Measurements from ENCODE around the gene LRP3.
A peak's percentile ranks its signal among the peaks of the same experiment; 100 is the strongest.
"Not testable (repeated sequence)": the region's sequence is repeated elsewhere in the genome, so short reads cannot be mapped to it uniquely, and the experiment has no call there.

The LRP3 gene

GRCh38 chr19:33193865-33194362, at the start of gene LRP3:
Gene LRP3, plus strand, starts transcription at chr19:33194330. Its CDS starts 456 bp downstream, at chr19:33194786.
- no peak for DNase-seq (ENCODE audit: low spot score)
- no peak for FAIRE-seq

- no peak for FAIRE-seq
Observed at GRCh38 chr19:33146209-33146608, 47.9 kb upstream of the LRP3 start.

GRCh38 chr19:33147538-33147937, 46.6 kb upstream of the LRP3 start:
- FAIRE-seq (no peak), DNase-seq (ENCODE audit: low spot score) (no peak)

More at GRCh38 chr19:33146209-33146608, 47.9 kb upstream of the LRP3 start:
- DNase-seq (ENCODE audit: low spot score), result no peak

GRCh38 chr19:33150852-33151518, 43.1 kb upstream of the LRP3 start:
- DNase-seq (ENCODE audit: low spot score), result no peak
- FAIRE-seq, result no peak

GRCh38 chr19:33152176-33152575, 42.0 kb upstream of the LRP3 start:
- DNase-seq (ENCODE audit: low spot score) (no peak), FAIRE-seq (no peak)

- not testable (repeated sequence) for FAIRE-seq; DNase-seq (ENCODE audit: low spot score)
Observed at GRCh38 chr19:33152625-33153024, 41.5 kb upstream of the LRP3 start.

- not testable (repeated sequence) for DNase-seq (ENCODE audit: low spot score); FAIRE-seq
Observed at GRCh38 chr19:33154313-33154712, 39.8 kb upstream of the LRP3 start.

GRCh38 chr19:33156334-33156733, 37.8 kb upstream of the LRP3 start:
- no peak for DNase-seq (ENCODE audit: low spot score)
- FAIRE-seq, result no peak

- no peak for FAIRE-seq
- DNase-seq (ENCODE audit: low spot score), result no peak
Observed at GRCh38 chr19:33157906-33158305, 36.2 kb upstream of the LRP3 start.

- DNase-seq (ENCODE audit: low spot score) (no peak), FAIRE-seq (no peak)
Observed at GRCh38 chr19:33158365-33158764, 35.8 kb upstream of the LRP3 start.

- FAIRE-seq (no peak), DNase-seq (ENCODE audit: low spot score) (no peak)
Observed at GRCh38 chr19:33159149-33159548, 35.0 kb upstream of the LRP3 start.

GRCh38 chr19:33159893-33160292, 34.2 kb upstream of the LRP3 start:
- DNase-seq (ENCODE audit: low spot score) (no peak), FAIRE-seq (no peak)

GRCh38 chr19:33161201-33161600, 32.9 kb upstream of the LRP3 start:
- no peak for FAIRE-seq
- DNase-seq (ENCODE audit: low spot score), result no peak

- FAIRE-seq (peak; percentile 39), DNase-seq (ENCODE audit: low spot score) (no peak)
Observed at GRCh38 chr19:33163481-33163880, 30.6 kb upstream of the LRP3 start.

- peak; percentile 30 for DNase-seq (ENCODE audit: low spot score)
- FAIRE-seq, result peak; percentile 42
Observed at GRCh38 chr19:33166037-33166436, 28.1 kb upstream of the LRP3 start.

GRCh38 chr19:33167438-33167837, 26.7 kb upstream of the LRP3 start:
- FAIRE-seq (no peak), DNase-seq (ENCODE audit: low spot score) (no peak)

- FAIRE-seq, result no peak
- no peak for DNase-seq (ENCODE audit: low spot score)
Observed at GRCh38 chr19:33168528-33168927, 25.6 kb upstream of the LRP3 start.

- DNase-seq (ENCODE audit: low spot score) (no peak), FAIRE-seq (no peak)
Observed at GRCh38 chr19:33171222-33171795, 22.8 kb upstream of the LRP3 start.

GRCh38 chr19:33171916-33172359, 22.2 kb upstream of the LRP3 start:
- DNase-seq (ENCODE audit: low spot score) (no peak), FAIRE-seq (no peak)

- DNase-seq (ENCODE audit: low spot score) (no peak), FAIRE-seq (no peak)
Observed at GRCh38 chr19:33174186-33174585, 19.9 kb upstream of the LRP3 start.

GRCh38 chr19:33175156-33175782, 18.9 kb upstream of the LRP3 start:
- FAIRE-seq, result no peak
- no peak for DNase-seq (ENCODE audit: low spot score)

GRCh38 chr19:33175886-33176669, 18.1 kb upstream of the LRP3 start:
- DNase-seq (ENCODE audit: low spot score), result no peak

More at GRCh38 chr19:33175886-33176669, 18.1 kb upstream of the LRP3 start:
- no peak for FAIRE-seq
